HG02642 (cell line): Measurements from ENCODE around the gene COTL1.
"Not testable (repeated sequence)": the region's sequence is repeated elsewhere in the genome, so short reads cannot be mapped to it uniquely, and the experiment has no call there.

Source experiments
- ATAC-seq: cut with Tn5 transposase; IDR thresholded peaks from one replicate; pipeline ENCODE4 v1.9.1; 2021; ENCODE audit warnings: mild to moderate bottlenecking; ENCODE audit not compliant: unreplicated experiment, poor library complexity

Gene COTL1

DNA sequence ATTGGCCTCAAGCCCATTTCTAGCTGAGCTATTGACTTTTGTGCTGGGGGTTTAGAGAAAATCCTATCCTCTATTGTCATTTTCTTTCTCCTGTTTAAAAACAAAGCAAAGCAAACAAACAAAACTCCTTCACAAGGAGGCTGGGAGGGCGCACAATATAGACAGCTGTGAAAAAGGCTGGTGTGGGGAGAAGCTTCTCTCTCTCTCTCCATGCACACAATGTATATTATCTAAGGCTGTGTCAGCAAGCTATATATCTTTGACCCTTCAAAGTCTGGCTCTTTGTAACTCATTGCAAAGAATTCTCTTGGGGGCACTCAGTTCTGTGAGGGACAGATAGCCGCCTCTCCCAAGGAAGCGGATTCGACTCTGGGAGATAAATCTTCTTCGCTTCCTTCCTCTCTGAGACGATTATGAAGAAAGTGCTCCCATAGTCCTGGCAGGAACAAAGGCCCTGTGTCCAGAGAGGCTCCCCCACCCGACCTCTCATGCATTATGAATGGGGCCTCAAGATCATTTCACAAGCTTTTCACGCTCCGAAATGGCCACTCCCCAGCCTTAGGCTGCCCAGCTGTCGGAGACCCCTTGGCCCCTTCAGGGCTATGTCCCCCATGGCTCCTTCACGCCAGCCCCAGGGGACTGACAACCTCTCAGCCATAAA, 80.3 kb downstream of the COTL1 start:
- ATAC-seq: no peak

DNA sequence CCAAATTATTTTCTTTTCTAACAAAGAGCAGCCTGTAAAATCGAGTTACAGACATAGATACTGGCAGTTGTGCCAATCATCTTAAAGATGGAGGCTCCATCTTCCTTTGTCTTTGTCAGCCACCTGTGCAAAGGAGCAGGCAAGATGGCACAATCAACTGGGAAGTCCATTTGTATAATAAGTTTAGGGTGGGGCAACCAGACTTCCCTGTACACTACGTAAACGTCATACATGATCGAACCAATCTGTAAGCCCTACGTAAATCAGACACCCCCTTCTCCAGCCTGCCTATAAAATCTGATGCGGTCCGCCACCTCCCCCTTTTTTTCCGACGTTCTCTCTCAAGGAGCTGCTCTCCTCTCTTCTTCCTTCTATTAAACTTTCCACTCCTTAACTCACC, 82.0 kb downstream of the COTL1 start:
- no peak for ATAC-seq

DNA sequence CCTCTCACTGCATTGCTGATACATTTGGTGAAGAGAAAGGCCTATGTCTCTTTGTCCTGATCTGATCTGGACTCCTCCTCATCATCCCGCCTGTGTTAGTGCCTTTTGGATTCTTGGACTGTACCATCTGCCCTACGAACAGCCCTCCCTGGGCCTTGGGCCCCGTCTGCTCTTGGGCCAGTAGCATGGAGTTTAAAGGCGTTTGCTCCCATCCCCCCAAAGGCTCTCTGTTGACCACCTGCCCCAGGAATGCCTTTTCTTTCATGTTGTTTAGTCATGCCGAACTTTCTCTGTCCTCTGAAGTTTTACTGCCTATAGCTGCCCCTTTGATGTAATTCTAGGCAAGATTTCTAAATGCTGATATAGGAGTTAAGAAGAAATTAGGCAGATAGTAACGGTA, 82.5 kb downstream of the COTL1 start:
- ATAC-seq: no peak

DNA sequence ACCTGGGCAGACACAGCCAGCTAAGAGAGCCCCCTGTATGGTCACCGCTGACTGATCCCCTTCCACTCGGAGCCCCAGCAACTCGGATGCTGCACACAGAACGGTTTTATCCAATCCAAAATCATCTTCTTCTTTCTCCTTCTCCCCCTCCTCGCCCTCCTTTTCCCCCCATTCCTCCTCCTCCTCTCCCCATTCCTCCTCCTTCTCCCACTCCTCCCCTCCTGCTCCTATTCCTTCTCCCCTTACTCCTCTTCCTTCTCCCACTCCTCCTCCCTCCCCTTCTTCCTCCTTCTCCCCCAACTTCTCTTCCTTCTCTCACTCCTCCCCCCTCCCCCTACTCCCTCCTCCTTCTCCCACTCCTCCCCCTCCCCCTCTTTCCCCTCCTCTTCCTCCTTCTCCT, 83.1 kb downstream of the COTL1 start:
- no peak for ATAC-seq

DNA sequence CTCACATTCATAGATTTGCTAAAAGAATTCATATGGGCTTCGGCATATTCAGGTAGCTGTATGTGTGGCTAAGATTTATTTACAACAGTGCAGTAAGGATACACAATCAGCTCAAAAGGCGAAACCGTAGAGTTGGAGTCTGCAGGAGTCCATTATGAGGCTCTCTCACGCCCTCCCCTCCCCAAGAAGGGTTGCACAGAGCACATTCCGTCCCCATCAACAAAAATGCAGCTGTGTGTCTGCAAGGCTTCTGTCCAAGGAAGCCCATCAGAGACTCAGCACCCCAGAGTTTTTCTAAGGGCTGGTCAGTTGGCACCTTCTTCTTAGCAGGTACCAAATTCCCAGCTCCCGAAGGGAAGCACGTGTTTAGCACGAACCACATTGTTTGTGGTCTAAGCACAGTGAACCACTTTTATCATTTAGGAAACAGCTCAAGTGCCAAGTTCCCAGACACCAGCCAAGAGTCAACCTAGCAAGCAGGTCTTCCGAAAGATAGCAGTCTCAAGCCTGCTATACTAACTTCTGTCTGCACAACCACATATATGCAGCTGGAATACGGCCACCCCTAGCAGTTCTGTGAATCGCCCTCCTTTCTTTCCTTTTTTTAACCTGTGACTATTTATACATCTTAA, 84.9 kb downstream of the COTL1 start:
- no peak for ATAC-seq

DNA sequence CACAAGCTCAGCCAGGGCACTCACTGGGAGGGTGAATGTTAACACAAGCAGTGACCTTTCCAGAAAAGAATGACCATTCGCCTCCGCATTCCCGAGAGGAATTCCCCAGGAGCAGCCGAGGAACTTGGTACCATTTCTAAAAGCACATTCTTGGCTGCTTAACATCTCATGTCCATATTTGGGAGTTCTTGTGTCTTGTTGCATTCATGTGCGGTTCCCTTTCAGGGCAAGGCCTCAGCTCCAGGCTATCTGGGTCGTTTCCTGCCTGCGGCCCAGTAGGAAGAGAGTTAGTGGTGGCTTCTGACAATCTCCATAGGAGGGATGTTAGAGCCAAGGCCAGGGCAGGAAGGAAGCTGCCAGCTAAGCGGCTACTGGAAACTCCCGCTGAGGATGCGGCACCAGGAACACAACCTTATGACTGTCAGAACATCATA, 85.6 kb downstream of the COTL1 start:
- ATAC-seq: no peak

DNA sequence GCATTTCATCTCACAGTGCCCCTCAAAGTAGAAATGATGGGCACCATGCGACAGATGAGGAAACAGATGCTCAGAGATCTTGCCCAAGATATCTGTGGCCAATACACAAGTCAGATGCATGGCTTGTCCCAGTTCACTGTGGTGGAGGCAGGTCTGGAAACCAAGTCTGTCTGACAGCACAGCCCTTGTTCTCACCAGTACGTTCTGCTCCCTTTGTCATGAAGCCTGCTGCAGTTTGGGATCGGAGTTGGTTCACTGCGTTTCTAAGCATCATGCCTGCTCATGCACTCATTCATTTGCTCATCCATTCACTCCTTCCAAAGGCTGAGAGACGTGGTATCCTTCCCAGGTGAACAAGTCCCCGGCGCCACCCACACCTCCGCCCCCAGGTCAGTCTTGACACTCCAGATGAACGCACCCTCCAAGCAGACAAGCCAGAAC, 86.2 kb downstream of the COTL1 start:
- ATAC-seq: no peak

DNA sequence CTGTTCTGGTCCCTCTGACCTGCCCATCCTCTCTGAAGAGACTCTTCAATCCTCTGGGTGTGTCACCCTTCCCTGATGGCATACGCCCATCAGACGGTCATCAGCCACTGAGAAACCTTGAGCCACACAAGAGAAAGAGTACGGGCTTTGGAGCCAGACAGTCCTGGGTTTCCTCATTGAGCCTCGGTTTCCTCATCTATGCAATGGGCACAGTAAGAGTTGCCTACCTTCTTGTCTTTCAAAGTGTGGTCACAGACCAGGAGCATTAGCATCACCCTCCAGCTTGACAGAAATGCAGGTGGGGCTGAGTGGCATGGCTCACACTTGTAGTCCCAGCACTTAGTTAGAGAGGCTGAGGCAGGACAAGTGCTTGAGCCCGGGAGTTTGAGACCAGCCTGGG, 87.3 kb downstream of the COTL1 start:
- ATAC-seq: no peak

DNA sequence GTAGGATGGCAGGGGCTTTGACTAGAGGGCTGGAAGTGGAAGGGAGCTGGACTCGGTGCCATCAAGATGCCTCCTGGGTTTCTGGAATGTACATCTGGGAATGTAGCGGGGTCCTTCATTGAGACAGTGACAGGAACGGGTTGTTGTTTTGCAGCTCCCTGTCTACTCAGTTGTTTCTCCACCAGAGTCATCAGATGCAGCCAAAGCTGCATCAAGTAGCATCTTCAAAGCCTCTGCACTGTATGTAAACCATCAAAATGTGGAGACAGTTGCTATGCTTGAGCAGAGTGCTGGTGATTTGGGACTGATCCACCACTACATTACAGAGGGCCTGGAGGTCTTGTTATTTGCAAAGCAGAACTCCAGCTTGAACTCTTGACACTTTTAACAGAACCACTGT, 88.3 kb downstream of the COTL1 start:
- no peak for ATAC-seq

DNA sequence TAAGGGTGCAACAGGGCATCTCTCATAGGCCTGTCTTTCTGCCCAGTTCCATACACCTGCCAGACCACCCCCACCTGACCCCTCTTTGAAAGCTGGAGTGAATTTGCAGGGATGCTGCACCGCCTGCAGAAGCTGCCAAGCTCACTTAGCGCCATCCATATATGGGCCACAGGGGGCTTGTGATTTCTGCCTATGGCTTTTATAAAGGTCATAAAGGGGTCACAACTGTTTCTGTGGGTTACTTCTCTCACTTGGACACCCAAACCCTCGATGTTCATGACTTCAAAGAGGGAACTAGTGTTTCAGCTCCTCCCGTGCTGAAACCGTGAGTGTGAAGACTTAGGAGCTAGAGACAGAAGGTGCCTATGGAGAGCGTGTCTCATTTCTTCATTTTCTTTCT, 89.6 kb downstream of the COTL1 start:
- no peak for ATAC-seq

DNA sequence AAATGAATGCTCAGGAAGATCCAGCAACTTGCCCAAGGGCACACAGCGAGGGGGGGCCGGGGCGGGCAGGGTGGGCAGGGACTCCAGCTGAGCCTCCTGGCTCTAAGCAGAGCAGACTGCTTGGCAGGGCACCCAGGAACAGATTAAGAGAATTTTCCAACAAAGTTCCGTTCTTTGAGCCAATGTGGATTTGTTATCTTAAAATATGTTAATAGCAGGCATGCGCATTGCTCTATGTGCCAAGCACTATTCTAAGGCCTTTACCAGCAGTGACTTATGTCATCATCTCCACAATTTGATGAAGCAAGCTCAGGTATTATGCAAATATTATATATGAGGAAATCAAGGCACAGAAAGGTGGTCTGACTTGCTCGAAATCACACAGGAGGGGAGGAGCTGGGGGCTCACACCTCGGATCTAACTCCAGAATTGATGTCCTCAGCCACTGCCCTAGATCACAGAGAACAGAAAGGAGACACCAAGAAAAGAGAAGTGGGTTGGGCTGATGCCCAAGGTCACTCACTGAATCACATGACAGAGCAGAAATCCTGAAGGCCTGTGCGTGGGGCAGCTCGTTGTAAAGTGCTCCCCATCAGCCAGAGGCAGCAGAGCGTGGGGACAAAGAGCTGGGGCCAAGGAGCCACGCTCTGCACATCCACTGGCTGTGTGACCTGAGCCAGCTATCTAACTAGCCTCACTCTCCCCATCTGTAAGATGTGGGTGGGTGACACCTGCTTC, 90.2 kb downstream of the COTL1 start:
- no peak for ATAC-seq

DNA sequence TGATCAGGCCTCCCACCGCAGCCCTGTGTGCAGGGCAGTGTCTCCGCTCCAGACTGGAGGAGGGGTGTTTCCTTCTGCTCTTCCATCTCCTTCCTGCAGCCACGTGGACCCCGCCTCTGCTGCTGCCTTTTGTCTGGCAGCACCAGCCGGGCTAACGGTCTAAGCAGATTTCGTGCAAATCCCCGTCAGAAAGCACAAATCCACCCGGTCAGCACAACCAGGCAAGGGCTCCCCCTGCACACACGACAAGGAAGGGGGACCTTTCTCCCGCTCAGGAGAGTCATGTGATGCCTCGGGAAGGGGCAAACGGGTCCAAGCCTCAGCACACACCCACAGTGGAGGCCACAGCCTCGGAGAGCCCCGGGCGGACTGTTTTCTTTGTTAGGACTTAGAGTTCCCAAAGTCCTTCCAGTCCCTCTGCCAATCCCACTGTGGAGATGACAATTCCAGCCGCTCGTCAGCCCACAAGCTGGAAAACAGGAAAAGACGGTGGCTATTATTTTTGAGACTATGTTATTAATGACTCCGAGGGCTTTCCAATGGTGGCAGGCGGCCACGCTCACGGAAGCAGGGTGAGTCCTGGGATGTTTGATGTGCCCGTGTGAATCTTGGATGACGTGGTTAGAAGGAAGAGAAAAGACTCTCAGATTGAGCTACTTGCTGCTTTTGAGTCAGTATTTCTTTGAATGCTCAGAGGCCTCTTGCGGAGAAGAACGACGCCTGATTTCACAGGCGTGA, 90.9 kb downstream of the COTL1 start:
- no peak for ATAC-seq

DNA sequence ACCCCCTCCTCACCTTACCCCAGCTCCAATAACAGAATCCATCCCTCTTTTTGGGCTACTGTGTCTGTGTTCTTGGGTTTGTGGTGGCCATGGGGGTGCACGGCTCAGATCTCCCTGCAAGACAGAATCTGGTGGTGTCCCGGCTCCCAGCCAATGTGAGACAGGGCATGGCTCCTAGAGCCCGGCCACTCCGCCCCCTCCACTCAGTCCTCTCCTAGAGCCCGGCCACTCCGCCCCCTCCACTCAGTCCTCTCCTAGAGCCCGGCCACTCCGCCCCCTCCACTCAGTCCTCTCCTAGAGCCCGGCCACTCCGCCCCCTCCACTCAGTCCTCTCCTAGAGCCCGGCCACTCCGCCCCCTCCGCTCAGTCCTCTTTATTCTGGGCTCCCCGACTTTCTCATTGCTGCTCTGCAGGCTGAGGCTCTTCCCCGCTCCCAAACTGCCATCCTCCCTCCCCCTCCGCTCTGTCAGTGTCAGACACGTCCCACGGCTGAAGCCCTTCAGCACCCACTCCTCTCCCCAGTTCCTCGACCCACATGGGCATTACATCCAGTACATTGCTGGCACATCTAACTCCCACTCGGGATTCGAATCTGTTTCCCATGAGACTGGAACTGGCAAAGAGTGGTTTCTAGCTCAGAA, 92.8 kb downstream of the COTL1 start:
- not testable (repeated sequence) for ATAC-seq

DNA sequence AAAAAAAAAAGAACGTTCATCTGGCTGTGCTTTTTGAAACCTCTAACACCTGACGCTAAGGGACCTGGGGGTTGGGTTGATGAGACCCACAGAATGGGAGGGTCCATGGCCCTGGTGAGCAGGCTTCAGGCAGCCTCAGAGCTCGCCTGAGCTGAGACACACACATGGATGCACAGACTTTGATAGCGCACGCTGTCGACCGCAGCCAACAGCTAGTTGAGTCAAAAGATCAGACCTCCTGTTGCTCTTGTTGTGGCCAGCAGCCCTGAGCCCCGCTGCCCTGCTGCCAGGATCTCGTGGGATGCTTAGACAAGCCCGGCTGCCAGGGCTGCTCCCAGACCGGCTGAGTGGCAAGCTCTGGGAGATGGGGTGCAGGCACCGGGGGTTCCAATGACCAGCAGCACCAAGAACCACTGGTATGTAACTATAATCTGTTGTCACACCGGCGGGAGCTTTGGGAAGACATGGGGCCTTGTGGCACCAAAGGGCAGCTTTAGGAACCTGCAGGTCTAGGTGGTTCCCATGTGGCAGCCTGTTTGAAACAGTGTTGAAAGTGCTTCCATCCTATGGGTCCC, 93.4 kb downstream of the COTL1 start:
- no peak for ATAC-seq

DNA sequence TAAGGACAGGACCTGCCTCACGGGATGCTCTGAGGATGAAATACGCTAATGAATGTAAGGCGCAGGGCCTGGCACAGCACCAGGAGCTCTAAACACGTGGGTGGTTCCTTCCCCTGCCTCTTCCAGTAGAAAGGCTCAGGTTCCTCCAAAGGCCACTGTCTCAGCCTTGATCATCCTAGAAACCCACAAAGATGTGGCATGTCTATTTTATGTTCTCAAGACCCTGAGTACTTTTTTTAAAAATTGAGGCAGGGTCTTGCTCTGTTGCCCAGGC, 96.4 kb downstream of the COTL1 start:
- no peak for ATAC-seq

DNA sequence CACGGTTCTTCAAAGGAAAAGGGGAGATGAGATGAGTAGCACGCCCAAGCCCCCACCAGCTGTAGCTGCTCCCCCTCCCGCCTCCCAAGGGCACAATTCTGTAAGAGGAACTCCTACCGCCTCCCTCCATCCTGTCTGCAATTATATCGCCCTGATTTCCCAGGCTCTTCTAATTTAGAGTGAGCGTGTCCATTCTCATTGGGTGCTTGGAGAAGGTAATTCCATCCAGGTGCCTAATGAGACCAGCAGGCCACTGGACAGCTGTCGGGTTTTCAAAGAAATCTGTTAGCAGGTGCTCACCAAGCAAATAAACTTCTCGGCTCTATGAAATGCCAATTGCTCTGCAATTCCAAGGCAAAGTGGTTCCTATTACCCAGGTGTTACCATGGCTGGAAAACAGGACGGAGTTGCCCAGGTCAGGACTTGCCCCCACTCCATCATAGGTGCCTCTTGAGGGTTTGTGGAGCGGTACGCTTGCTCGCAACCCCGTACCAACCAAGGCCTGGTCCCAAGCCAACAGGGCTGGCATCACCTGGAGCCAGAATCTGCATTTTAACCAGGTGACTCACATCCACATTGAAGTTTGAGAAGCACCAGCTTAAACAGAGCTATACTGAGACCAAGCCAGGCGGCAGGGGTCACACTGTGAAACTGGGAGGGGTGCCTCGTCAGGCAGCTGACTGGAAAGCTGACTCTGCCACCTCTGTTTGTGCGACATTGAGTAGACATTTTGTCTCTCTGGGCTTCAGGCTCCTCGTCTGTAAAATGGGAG, 97.0 kb downstream of the COTL1 start:
- ATAC-seq: no peak

DNA sequence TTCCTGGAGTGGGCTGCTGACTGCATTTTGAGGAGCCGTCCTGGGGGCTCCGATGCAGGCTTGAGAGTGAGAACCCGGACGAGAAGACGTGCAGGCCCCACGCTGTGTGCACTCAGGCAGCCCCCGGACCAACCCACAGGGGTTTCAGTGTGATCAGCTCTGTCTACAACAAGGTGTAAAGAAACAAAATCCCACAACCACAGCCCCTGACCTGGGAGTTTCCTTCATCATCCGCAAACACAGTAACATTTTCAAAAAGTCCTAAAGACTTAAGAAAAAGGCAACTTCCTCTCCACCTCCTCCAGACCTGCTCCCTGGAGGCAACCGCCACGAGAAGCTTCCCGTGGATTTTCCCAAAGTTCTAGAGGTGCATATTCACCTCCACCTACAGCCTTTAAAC, 98.0 kb downstream of the COTL1 start:
- no peak for ATAC-seq

DNA sequence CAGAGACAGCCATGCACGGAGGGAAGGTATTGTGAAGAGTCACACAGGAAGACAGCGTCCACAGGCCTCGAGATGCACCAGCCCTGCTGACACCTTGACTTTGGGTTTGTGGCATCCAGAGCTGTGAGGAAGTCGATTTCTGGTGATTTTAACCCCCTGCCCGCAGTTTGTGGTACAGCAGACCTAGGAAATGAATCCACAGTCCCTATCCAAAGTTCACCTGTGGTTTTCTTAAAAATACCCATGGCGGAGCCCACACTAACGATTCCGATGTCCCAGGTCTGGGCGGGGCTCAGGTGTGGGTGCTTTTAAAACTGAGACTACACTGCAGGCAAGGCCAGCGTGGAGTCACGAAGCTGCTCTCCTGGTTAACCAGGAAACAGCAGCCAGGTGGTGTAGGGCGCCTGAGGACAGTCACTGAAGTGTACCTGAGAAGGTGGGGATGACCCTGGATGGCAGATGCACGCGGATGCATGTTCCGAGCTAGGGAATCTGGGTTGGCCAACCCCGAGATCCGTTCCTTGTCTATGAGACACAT, 99.0 kb downstream of the COTL1 start:
- no peak for ATAC-seq

DNA sequence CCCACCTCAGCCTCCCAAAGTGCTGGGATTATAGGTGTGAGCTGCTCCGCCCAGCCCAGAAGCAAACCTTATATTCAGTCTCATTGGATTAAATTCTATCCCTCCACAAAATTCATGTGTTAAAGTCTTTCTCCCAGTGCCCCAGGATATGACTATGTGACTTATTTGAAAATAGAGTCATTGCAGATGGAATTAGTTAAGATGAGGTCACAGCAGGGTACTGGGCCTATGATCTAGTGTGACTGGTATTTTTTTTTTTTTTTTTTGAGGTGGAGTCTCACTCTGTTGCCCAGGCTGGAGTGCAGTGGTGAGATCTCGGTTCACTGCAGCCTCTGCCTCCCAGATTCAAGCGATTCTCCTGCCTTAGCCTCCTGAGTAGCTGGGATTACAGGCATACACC, 99.7 kb downstream of the COTL1 start:
- ATAC-seq: not testable (repeated sequence)
